H9 (cell line): Measurements from ENCODE around the gene PPP1R7. TPM values are rescaled to one million over a fixed set of nuclear protein-coding genes. Genes with fewer than 3 reads are reported as not detected.

ENCODE experiments used
- DNase-seq: peaks from one replicate; pipeline ENCODE4 v3.0.0-alpha.2; 2017
- H2AFZ ChIP-seq: one replicate; pipeline ENCODE4 v1.6.1; 2013; ENCODE audit warnings: mild to moderate bottlenecking, low read length, control low read depth, moderate library complexity
- H2AK5ac ChIP-seq: 2 replicates; pipeline ENCODE4 v1.6.1; 2013; ENCODE audit warnings: low read length, control low read depth, mixed read lengths; ENCODE audit not compliant: insufficient read length
- H2BK120ac ChIP-seq: one replicate; pipeline ENCODE4 v1.6.1; 2013; ENCODE audit warnings: low read depth, mild to moderate bottlenecking, low read length, control low read depth, inconsistent platforms; ENCODE audit not compliant: poor library complexity, severe bottlenecking
- H2BK12ac ChIP-seq: 2 replicates; pipeline ENCODE4 v1.6.1; 2013; ENCODE audit warnings: low read length, control low read depth, mixed read lengths, low read depth; ENCODE audit not compliant: insufficient read length
- H2BK15ac ChIP-seq: 2 replicates; pipeline ENCODE4 v1.6.1; 2013; ENCODE audit warnings: low read depth, low read length, control low read depth
- H2BK20ac ChIP-seq: one replicate; pipeline ENCODE4 v1.6.1; 2013; ENCODE audit warnings: low read depth, mild to moderate bottlenecking, low read length, control low read depth, inconsistent platforms; ENCODE audit not compliant: poor library complexity, severe bottlenecking
- H2BK5ac ChIP-seq: 2 replicates; pipeline ENCODE4 v1.6.1; 2013; ENCODE audit warnings: low read length, control low read depth, mixed read lengths; ENCODE audit not compliant: insufficient read length
- H3K14ac ChIP-seq: 2 replicates; pipeline ENCODE4 v1.6.1; 2013; ENCODE audit warnings: low read length, control low read depth; ENCODE audit not compliant: insufficient read depth
- H3K18ac ChIP-seq: 2 replicates; pipeline ENCODE4 v1.6.1; 2013; ENCODE audit warnings: low read depth, mild to moderate bottlenecking, mixed read lengths, low read length, control low read depth; ENCODE audit not compliant: insufficient read length
- H3K23ac ChIP-seq: 2 replicates; pipeline ENCODE4 v1.6.1; 2013; ENCODE audit warnings: low read length, control low read depth, mixed read lengths, low read depth; ENCODE audit not compliant: insufficient read length
- H3K23me2 ChIP-seq: 2 replicates; pipeline ENCODE4 v1.6.1; 2013; ENCODE audit warnings: low read depth, mild to moderate bottlenecking, mixed read lengths, low read length, control low read depth; ENCODE audit not compliant: insufficient read length, poor library complexity, severe bottlenecking
- H3K27ac ChIP-seq: 2 replicates; pipeline ENCODE4 v1.5.1; 2013; ENCODE audit warnings: low read length, control low read depth, mixed read lengths, low read depth; ENCODE audit not compliant: insufficient read length
- H3K27me3 ChIP-seq: 2 replicates; pipeline ENCODE4 v1.6.1; 2013; ENCODE audit warnings: low read length, control low read depth, inconsistent platforms; ENCODE audit not compliant: insufficient read depth
- H3K4ac ChIP-seq: 2 replicates; pipeline ENCODE4 v1.6.1; 2013; ENCODE audit warnings: low read depth, mild to moderate bottlenecking, control low read depth, inconsistent platforms, low read length, moderate library complexity
- H3K4me1 ChIP-seq: 2 replicates; pipeline ENCODE4 v1.6.1; 2013; ENCODE audit warnings: low read length, control low read depth, inconsistent platforms; ENCODE audit not compliant: insufficient read depth
- H3K4me2 ChIP-seq: 2 replicates; pipeline ENCODE4 v1.6.1; 2013; ENCODE audit warnings: low read length, control low read depth, mixed read lengths; ENCODE audit not compliant: insufficient read length, insufficient read depth
- H3K56ac ChIP-seq: 2 replicates; pipeline ENCODE4 v1.6.1; 2013; ENCODE audit warnings: low read depth, mild to moderate bottlenecking, mixed read lengths, low read length, control low read depth; ENCODE audit not compliant: insufficient read length
- H3K79me1 ChIP-seq: 2 replicates; pipeline ENCODE4 v1.6.1; 2013; ENCODE audit warnings: low read depth, mild to moderate bottlenecking, moderate library complexity, low read length, control low read depth, inconsistent platforms; ENCODE audit not compliant: insufficient read depth, poor library complexity, severe bottlenecking
- H3K79me2 ChIP-seq: 2 replicates; pipeline ENCODE4 v1.6.1; 2013; ENCODE audit warnings: low read length, control low read depth, inconsistent platforms; ENCODE audit not compliant: insufficient read depth
- H3K9ac ChIP-seq: 2 replicates; pipeline ENCODE4 v1.6.1; 2013; ENCODE audit warnings: low read length, control low read depth, mixed read lengths; ENCODE audit not compliant: insufficient read length; ENCODE audit errors: extremely low read depth
- H3K9me3 ChIP-seq: one replicate; pipeline ENCODE4 v1.6.1; 2013; ENCODE audit warnings: low read depth, low read length, inconsistent platforms; ENCODE audit not compliant: control insufficient read depth
- H3T11ph ChIP-seq: one replicate; pipeline ENCODE4 v1.6.1; 2013; ENCODE audit warnings: mild to moderate bottlenecking, low read length, control low read depth, inconsistent platforms
- H4K20me1 ChIP-seq: one replicate; pipeline ENCODE4 v1.6.1; 2013; ENCODE audit not compliant: control insufficient read depth, insufficient read length, insufficient read depth
- H4K5ac ChIP-seq: 2 replicates; pipeline ENCODE4 v1.6.1; 2013; ENCODE audit warnings: low read depth, mild to moderate bottlenecking, mixed read lengths, low read length, control low read depth; ENCODE audit not compliant: insufficient read length
- H4K8ac ChIP-seq: replicated peaks from 2 replicates; pipeline ENCODE4 v1.6.1; 2013; ENCODE audit warnings: low read length, control low read depth, mixed read lengths, low read depth; ENCODE audit not compliant: insufficient read length
- H4K91ac ChIP-seq: 2 replicates; pipeline ENCODE4 v1.6.1; 2013; ENCODE audit warnings: low read depth, mild to moderate bottlenecking, moderate library complexity, mixed read lengths, low read length, control low read depth; ENCODE audit not compliant: insufficient read length
- H3K27ac Mint-ChIP-seq, 3 experiments: 2 replicates in 2 of 3; 3 replicates in 1 of 3; pipeline ENCODE4 v1.8.0; 2020 to 2021; ENCODE audit warnings: mixed read lengths in 3 of 3, mild to moderate bottlenecking in 1 of 3, moderate library complexity in 1 of 3
- H3K27me3 Mint-ChIP-seq: 2 replicates; pipeline ENCODE4 v1.8.0; 2021; ENCODE audit warnings: low read depth, mild to moderate bottlenecking, moderate library complexity, mixed read lengths
- H3K36me3 Mint-ChIP-seq, 3 experiments: 2 replicates in 2 of 3; 3 replicates in 1 of 3; pipeline ENCODE4 v1.8.0; 2020 to 2021; ENCODE audit warnings: low read depth in 3 of 3, mixed read lengths in 3 of 3; ENCODE audit not compliant: insufficient read depth in 1 of 3
- H3K4me1 Mint-ChIP-seq, 2 experiments: 2 replicates each; pipeline ENCODE4 v1.8.0; 2020; ENCODE audit warnings: mixed read lengths in 2 of 2
- H3K4me3 Mint-ChIP-seq, 2 experiments: 2 replicates in 1 of 2; 3 replicates in 1 of 2; pipeline ENCODE4 v1.8.0; 2020 to 2021; ENCODE audit warnings: mild to moderate bottlenecking in 2 of 2, mixed read lengths in 2 of 2, moderate library complexity in 1 of 2
- H3K9me3 Mint-ChIP-seq, 2 experiments: 2 replicates in 1 of 2; 3 replicates in 1 of 2; pipeline ENCODE4 v1.8.0; 2020; ENCODE audit warnings: mild to moderate bottlenecking in 2 of 2, mixed read lengths in 2 of 2, moderate library complexity in 1 of 2
- WGBS: extraction: QIAGEN DNeasy Blood & Tissue Kit; methylation state at CpG from one replicate; pipeline ENCODE4 v1.1.7; 2013; ENCODE audit warnings: missing lambda C conversion rate, low lambda C conversion rate, mixed read lengths; ENCODE audit not compliant: insufficient read length; ENCODE audit errors: extremely low coverage; 5-methylcytosine and 5-hydroxymethylcytosine counted together
- total RNA-seq: library from RNA; stranded (reverse); gene quantifications from 2 replicates; pipeline ENCODE4 v1.2.1, GENCODE V29; 2021
- TF ChIP-seq, protein P1 (sequence below): fragments of 200-600 bp; sonication (generic); conservative IDR thresholded peaks from 3 replicates; pipeline ENCODE4 v1.8.0; 2021; ENCODE audit warnings: antibody characterized with exemption, mild to moderate bottlenecking

PPP1R7 gene
- total RNA-seq, 1 experiment from 2014 or later, result 60.2 TPM

GRCh38 chr2:241116606-241117560 is 33.4 kb upstream of the PPP1R7 start:
- Histone ChIP-seq H3K9me3 (no peaks in the 10 kb centered on the region), H3K79me1 (no peaks in the 10 kb centered on the region), H3K4me2 (no peak overlapping the region), H2BK15ac (no peak overlapping the region), H3K4ac (no peak overlapping the region), H3K27ac (no peak overlapping the region), H3K14ac (no peak overlapping the region), H3K79me2 (no peaks in the 10 kb centered on the region), H2BK20ac (no peak overlapping the region), H4K8ac (no peak overlapping the region), H2AFZ (no peak overlapping the region), H4K91ac (no peak overlapping the region), H2BK5ac (no peak overlapping the region), H2BK12ac (no peak overlapping the region), H3K27me3 (no peaks in the 10 kb centered on the region), H3T11ph (no peak overlapping the region), H3K23ac (no peak overlapping the region), H3K23me2 (no peaks in the 10 kb centered on the region), H3K56ac (no peak overlapping the region), H4K20me1 (no peaks in the 10 kb centered on the region), H3K4me1 (no peaks in the 10 kb centered on the region), H2BK120ac (no peak overlapping the region), H4K5ac (no peak overlapping the region), H3K18ac (no peak overlapping the region), H3K9ac (no peak overlapping the region), H2AK5ac (no peak overlapping the region)
- DNase-seq, result peak; percentile 19
- no peaks in the 10 kb centered on the region for H3K27me3 Mint-ChIP-seq
- H3K4me1 Mint-ChIP-seq, result no peaks in the 10 kb centered on the region
- no peaks in the 10 kb centered on the region for H3K9me3 Mint-ChIP-seq
- no peak overlapping the region for H3K4me3 Mint-ChIP-seq
- TF ChIP-seq, protein P1, sequence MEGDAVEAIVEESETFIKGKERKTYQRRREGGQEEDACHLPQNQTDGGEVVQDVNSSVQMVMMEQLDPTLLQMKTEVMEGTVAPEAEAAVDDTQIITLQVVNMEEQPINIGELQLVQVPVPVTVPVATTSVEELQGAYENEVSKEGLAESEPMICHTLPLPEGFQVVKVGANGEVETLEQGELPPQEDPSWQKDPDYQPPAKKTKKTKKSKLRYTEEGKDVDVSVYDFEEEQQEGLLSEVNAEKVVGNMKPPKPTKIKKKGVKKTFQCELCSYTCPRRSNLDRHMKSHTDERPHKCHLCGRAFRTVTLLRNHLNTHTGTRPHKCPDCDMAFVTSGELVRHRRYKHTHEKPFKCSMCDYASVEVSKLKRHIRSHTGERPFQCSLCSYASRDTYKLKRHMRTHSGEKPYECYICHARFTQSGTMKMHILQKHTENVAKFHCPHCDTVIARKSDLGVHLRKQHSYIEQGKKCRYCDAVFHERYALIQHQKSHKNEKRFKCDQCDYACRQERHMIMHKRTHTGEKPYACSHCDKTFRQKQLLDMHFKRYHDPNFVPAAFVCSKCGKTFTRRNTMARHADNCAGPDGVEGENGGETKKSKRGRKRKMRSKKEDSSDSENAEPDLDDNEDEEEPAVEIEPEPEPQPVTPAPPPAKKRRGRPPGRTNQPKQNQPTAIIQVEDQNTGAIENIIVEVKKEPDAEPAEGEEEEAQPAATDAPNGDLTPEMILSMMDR, result no peak
- peak overlapping the region in 2 of 3 experiments; percentile 57 to 79; a peak in 4 of 7 replicates for H3K27ac Mint-ChIP-seq
- H3K36me3 Mint-ChIP-seq, result peaks cover 12 to 57% (median 56%) of the 10 kb centered on the region in 3 experiments; a peak in 6 of 7 replicates
- no CpG with 5 or more reads among the region's 32 CpGs for WGBS
